Measurements from ENCODE around the gene GCSAM.

Gene GCSAM

GRCh38 chr3:112132975-112133448 is at the start of gene GCSAM:
Gene GCSAM (minus strand): TSS chr3:112133248. CDS start chr3:112133120, 128 bp downstream.
- DNase-seq: peak; percentile 90 to 91

DNA sequence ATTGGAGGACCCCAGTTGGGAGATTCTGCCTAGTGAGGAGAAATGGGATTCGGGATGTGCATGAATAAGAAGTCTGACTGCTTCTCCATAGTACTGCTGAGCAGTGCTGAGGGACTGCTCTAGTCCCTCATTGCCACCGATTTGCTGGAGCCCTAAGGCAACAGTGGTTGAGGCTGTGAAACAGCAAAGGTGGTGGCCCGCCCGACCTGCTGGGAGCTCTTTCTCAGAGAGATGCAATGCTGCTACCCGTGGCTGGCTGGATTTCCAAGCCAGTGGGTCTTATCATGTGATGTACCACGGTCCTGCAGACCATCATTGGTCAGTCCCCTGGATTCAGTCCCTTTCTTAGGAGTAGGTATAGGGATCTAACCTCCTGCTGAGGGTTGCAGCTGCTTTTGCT is 42.6 kb upstream of the GCSAM start:
- no peak for DNase-seq

GRCh38 chr3:112175037-112175436 is 42.0 kb upstream of the GCSAM start:
- no peak for DNase-seq

- no peak for DNase-seq
Measured at GRCh38 chr3:112171144-112171543, 38.1 kb upstream of the GCSAM start.

DNA sequence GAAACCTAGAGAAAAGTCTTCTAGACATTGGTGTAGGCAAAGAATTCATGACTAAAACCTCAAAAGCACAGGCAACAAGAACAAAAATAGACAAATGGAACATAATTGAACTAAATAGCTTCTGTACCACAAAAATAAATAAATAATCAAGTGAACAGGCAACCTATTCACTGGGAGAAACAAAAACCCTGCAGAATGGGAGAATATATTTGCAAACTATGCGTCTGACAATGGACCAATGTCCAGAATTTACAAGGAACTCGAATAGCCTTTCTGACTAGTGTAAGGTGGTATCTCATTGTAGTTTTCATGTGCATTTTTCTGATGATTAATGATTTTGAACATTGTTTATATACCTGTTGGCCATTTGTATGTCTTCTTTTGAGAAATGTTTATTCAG is 37.0 kb upstream of the GCSAM start:
- DNase-seq: no peak

- no peak for DNase-seq
Measured at GRCh38 chr3:112167758-112168157, 34.7 kb upstream of the GCSAM start.

- DNase-seq: no peak
Measured at GRCh38 chr3:112149136-112149535, 16.1 kb upstream of the GCSAM start.

GRCh38 chr3:112143689-112144088 is 10.6 kb upstream of the GCSAM start:
- DNase-seq: no peak

DNA sequence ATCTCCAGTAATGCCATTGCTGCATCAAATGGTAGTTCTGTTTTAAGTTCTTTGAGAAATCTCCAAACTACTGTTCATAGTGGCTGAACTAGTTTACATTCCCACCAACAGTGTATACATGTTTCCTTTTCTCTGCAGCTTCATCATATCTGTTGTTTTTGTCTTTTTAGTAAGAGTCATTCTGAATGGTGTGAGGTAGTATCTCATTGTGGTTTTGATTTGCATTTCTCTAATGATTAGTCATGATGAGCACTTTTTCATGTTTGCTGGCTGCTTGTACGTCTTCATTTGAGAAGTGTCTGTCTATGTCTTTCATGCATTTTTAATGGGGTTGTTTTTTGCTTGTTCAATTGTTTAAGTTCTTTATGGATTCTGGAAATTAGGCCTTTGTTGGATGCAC is 10.2 kb upstream of the GCSAM start:
- DNase-seq: no peak

GRCh38 chr3:112141293-112141692 is 8.2 kb upstream of the GCSAM start:
- no peak for DNase-seq

DNA sequence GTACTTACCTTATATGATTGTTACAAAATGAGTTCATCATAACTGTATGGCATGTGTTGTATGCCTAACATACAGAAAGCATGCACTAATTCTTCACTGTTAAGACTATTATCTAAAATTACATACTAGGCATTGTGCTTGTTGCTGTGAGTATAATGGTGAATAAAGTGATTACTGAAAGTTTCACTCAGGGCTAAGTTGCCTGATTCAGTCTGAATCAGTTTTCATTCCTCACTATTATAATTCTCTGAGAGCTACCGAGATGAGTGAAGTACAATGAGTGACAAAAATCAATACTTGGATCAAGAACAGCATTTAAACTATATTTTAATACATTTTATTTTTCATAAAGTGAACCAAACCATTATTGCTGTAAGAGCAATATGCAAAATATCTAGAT is 7.5 kb upstream of the GCSAM start:
- DNase-seq: no peak

GRCh38 chr3:112138219-112138969 is 5.3 kb upstream of the GCSAM start:
- no peak for DNase-seq

DNA sequence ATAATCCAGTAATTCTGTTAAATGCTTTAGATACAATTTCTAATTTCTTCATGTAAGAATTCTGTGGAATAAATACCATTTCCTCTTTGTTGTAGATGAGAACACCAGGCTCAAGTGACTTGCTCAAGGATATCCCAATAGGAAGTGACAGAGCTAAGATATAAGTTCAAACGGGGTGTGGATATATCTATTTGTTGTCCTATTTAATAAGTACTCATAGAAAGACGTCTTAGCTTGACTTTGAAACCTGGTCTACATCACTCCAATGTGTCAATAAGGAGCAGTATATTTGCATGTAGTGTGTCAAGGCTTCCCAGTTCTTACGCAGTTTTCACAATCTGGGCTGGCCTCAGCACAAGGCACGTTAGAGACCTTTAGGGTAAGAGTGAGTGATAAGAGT is 4.7 kb upstream of the GCSAM start:
- no peak for DNase-seq

DNA sequence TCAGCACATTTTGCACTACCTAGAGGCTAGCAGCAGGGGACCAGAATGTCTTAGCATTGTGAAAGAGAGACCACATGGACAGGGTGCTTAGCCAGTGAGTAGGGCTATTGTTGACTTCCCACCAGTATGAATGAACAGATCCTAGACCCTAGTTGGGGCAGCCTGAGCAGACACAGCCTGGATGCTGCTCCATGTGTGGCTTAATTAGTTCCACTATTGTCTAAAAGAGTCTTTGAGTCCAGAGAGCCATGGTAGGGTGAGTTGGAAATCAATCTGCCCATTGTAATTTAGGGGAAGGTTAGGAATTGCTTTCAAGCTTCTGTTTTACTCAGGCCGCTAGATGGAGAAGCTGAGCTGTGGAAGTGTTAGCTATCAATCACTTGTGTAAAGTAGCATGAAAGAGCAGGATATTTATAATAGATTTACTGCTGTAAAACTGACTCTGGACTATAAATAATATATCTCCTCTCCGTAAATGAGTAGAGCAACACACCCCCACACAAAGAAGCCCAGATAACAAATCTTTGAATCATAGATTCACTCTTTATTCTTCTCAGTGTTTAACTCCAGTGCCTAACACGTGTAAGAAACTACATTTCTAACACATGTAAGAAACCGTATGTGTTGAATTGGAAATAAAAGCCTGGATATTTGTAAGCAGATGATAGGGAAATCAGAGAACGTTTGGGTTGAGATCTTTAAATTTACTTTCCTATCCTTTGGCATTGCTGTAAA is 4.1 kb upstream of the GCSAM start:
- DNase-seq: peak; percentile 70 to 85

DNA sequence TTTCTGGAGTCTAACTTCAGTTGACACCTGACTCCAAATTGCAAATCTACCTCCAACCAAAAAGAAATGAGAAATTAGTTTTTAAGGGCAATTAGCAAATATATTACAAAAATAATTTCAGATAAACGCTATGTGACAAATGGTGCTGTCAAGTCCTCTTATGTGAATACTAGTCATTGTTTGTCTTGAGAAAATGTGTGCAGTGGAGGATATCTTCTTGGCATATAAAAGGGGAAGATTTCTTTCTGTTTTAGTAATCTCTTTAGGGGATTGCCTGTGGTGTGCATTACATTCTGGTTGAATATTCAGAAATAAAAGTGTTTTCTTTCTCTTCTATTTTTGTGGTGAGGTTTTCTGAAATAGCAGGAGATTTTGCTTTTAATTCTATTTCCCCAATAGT is 3.0 kb upstream of the GCSAM start:
- DNase-seq: no peak

DNA sequence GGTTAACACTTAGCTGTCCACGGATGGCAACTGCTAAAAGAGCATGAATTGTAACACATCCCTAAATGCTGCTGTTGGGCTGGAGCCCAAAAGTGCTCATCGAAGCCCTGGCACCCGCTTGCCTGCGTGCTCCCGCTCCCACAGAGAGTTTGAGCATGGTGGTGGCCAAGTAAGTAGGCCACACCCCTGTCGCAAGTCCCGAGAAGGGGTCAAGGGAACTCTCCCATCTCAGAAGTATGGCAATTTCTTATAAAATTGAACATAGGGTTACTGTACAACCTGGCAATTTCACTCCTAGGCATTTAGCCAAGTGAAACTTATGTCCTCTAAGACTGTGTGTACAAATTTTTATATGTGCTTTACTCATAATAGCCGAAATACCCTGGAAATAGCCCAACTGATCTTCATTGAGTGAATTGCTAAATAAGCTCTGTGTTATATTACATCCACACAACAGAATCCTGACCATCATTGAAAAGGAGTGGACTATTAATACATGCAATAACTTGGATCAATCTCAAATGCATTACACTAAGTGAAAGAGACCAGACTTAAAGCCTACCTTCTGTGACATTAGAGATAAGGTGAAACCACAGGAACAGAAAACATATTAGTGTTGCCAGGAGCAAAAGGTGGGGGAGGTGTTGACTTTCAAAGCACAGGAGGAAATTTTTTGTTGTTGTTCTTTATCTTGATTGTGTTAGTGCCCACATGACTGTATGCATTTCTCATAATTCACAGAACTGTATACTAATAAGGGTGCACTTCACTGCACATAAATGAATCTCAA is 1.5 kb upstream of the GCSAM start:
- DNase-seq: no peak

DNA sequence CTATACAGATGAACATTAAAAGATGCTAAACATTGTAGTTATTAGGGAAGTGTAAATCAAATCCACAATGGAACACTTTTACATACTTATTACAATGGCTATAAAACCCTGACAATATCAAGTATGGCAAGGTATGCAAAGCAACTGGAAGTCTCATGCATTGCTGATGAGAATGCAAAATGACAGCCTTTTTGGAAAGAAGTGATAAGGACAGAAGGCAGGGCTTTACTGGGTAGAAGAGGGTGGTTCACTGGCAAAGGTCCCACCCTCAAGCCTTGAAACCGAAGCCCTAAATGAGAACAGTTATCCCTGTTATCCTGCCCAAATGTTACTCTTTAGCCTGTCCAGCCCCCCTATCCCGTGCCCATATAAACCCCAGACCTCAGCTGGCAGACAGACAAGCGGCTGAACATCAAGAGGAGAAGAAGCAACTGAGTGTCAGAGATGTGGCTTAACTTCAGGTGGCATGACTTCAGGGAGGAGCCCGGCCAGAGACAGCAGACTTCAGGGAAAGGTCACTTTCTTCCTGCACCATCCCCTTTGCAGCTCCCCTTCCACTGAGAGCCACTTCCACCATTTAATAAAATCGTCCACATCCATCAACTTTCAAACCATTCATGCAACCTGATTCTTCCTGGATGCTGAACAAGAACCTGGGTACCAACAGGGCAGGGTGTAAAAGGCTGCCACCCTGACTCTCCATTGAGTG is 732 bp upstream of the GCSAM start:
- DNase-seq: no peak

DNA sequence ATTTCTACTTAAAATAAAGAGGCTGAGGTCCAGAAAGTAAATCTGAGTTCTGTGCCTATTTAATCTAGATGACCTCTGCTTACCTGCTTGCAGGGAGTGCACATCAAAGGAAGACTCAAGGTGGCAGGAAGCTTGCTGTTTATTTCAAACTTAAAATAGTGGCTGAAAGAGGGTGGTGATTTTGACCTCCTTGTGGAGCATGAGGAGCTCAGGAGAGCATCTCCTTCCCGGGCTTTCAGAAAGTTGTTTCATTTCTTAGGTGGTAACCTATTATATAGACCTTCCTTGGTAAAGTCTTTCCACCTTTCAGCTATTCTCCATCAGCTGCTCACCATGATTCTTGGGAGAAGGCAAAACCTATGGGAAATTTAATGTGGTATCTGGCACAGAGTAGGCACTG is 494 bp downstream of the GCSAM start:
- DNase-seq: no peak

GRCh38 chr3:112132088-112132487 is 960 bp downstream of the GCSAM start:
- no peak for DNase-seq

DNA sequence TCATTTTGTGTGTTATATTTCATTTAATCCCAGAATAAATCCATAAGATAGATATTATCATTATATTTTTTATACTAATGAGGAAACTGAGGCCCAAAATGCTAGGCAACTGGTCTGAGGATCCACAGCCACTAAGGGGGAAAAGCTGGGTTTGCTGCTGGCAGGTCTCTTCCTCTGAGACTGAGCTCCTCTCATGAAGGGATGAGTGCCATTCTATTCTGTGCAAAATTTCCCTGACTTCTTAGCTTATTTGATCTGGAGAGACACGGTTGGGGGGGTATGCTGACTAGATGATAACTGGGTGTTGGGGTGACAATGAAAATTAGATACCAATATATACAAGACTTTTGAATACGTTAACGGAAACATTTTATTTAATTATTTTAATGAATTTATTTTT is 1.9 kb downstream of the GCSAM start:
- DNase-seq: no peak

DNA sequence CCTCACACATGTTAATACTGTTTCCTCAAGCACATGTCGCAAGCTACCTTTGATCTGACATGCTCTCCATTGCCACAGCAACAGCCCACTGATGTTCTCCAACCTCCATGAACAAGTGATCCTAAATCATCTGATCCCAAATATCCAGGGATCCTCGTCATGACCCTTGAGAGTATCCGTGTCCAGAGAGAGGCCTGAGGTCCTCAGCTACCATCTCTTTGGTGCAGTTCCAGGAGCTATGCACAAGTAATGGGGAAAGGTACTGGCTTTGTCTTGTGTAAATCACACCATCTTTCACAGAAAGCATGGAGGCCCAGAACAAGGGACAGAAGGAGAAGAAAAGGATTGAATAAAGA is 2.4 kb downstream of the GCSAM start:
- no peak for DNase-seq

DNA sequence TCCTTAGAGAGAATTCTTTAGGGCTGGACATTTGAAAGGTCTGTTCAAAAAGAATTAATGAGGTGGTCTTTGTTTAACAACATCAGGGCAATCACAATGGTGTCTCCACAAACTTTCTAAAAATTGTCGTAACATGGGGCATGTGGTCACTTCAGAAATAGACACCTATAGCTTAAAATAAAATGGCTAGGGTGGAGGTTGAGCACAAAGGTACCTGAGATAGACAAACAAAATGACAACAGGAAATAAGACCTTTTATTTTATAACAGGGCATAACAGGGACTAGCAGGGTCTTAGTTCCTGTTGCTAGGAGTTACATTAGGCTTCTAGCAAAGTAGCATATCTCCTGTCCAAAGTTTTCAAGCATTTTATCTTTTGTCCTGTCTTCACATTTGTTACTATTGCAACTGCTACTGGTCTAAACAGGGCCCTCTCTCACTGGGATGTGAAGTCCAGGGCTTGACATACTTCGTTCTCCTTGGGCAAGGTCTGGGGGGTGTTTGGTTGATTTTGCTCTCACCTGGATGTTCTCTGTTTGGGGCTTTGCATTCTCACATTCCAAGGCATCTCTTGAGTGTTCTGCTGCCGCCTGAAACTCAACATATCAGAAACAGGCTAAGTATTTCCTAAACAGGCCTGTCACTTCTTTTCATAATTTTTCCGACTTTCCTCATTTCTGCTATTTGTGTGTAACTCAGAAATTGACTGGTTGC is 3.0 kb downstream of the GCSAM start:
- DNase-seq: no peak

Data from Kasumi-1 (cell line).